OCI-LY7 (cell line): ENCODE data around the gene STIM1.

ENCODE experiments used
- CTCF ChIP-seq: fragments of 200-600 bp; sonication (generic); conservative IDR thresholded peaks from 2 replicates; pipeline ENCODE4 v1.5.1; 2014; ENCODE audit warnings: mild to moderate bottlenecking, antibody characterized with exemption, low read length, moderate library complexity, mixed read lengths
- EZH2phosphoT487 ChIP-seq: fragments of 200-600 bp; sonication (generic); IDR thresholded peaks from 2 replicates; pipeline ENCODE4 v1.6.1; 2018; ENCODE audit warnings: low read depth, borderline replicate concordance, mild to moderate bottlenecking, mixed run types, antibody characterized with exemption, low read length, moderate library complexity, mixed read lengths

GRCh38 chr11:3926458-3927095, 71.1 kb downstream of the STIM1 start:
- TF ChIP-seq CTCF (no peak), EZH2phosphoT487 (no peak)
